CD4-positive, alpha-beta memory T cell (primary cell): Measurements from ENCODE around the gene SPECC1. TPM values are rescaled to one million over a fixed set of nuclear protein-coding genes. Genes with fewer than 3 reads are reported as not detected.
A peak's percentile ranks its signal among the peaks of the same experiment; 100 is the strongest.
"Not testable (repeated sequence)": the region's sequence is repeated elsewhere in the genome, so short reads cannot be mapped to it uniquely, and the experiment has no call there.

Experiments used
- CTCF ChIA-PET: fragments of 350-600 bp; sonication (Branson Sonifier 250); formaldehyde crosslinking; loops from one replicate; lab custom pipeline; 2021; ENCODE audit warnings: inconsistent platforms; ENCODE audit not compliant: partially characterized antibody; lab: Charles Lee
- POLR2A ChIA-PET: fragments of 350-600 bp; sonication (Branson Sonifier 250); formaldehyde crosslinking; loops from one replicate; lab custom pipeline; 2021; ENCODE audit not compliant: partially characterized antibody; lab: Charles Lee
- DNase-seq, 5 donors: peaks; one replicate each; pipeline versions ENCODE4 v3.0.0 to v3.0.0-alpha.2; 2020 to 2022; ENCODE audit warnings: mixed read lengths in 1 of 5
- H3K27ac ChIP-seq: one replicate; pipeline ENCODE4 v1.7.0; 2013; ENCODE audit warnings: low read depth, low read length
- H3K27me3 ChIP-seq: 2 replicates; pipeline ENCODE4 v1.7.0; 2013; ENCODE audit warnings: mild to moderate bottlenecking, low read length, moderate library complexity; ENCODE audit not compliant: insufficient read depth
- H3K36me3 ChIP-seq: 2 replicates; pipeline ENCODE4 v1.7.0; 2013; ENCODE audit warnings: mild to moderate bottlenecking, low read length, moderate library complexity; ENCODE audit not compliant: insufficient read depth
- H3K4me1 ChIP-seq: 2 replicates; pipeline ENCODE4 v1.7.0; 2013; ENCODE audit warnings: mild to moderate bottlenecking, low read length, moderate library complexity; ENCODE audit not compliant: insufficient read depth
- H3K4me3 ChIP-seq, 2 donors: one replicate each; pipeline ENCODE4 v1.7.0; 2013; ENCODE audit warnings: low read length in 2 of 2, mild to moderate bottlenecking in 1 of 2
- H3K9me3 ChIP-seq, 2 donors: one replicate each; pipeline ENCODE4 v1.7.0; 2013; ENCODE audit warnings: low read length in 2 of 2, control low read depth in 1 of 2; ENCODE audit not compliant: control insufficient read depth in 1 of 2
- H3K27ac Mint-ChIP-seq, 7 donors: one replicate each; pipeline ENCODE4 v1.8.0; 2020 to 2021; ENCODE audit warnings: mixed read lengths in 7 of 7, mild to moderate bottlenecking in 6 of 7, inconsistent platforms in 3 of 7, moderate library complexity in 3 of 7
- H3K27me3 Mint-ChIP-seq, 2 donors: one replicate each; pipeline ENCODE4 v1.8.0; 2020 to 2021; ENCODE audit warnings: mixed read lengths in 2 of 2
- H3K36me3 Mint-ChIP-seq, 2 donors: one replicate each; pipeline ENCODE4 v1.8.0; 2020 to 2021; ENCODE audit warnings: mixed read lengths in 2 of 2, inconsistent platforms in 1 of 2, mild to moderate bottlenecking in 1 of 2
- H3K4me1 Mint-ChIP-seq, 4 donors: one replicate each; pipeline ENCODE4 v1.8.0; 2020 to 2021; ENCODE audit warnings: mixed read lengths in 4 of 4, mild to moderate bottlenecking in 1 of 4
- H3K4me3 Mint-ChIP-seq, 8 donors: one replicate each; pipeline ENCODE4 v1.8.0; 2020 to 2021; ENCODE audit warnings: mixed read lengths in 8 of 8, mild to moderate bottlenecking in 7 of 8, moderate library complexity in 6 of 8, inconsistent platforms in 3 of 8
- H3K9me3 Mint-ChIP-seq, 8 donors: one replicate each; pipeline ENCODE4 v1.8.0; 2020 to 2021; ENCODE audit warnings: mixed read lengths in 8 of 8, mild to moderate bottlenecking in 5 of 8, inconsistent platforms in 3 of 8, moderate library complexity in 1 of 8
- intact Hi-C: fragments of 100-400 bp; cut with micrococcal nuclease; formaldehyde crosslinking; loops from one replicate; pipeline ENCODE4 v1.15.1; 2023
- polyA plus RNA-seq, 2 donors: library from polyadenylated mRNA; unstranded; fragments of 300-500 nt; fragmentation: Illumina TruSeq; gene quantifications; one replicate each; pipeline ENCODE4 v1.2.3, GENCODE V29; 2021
- total RNA-seq, 2 experiments: library from RNA; stranded (reverse); gene quantifications; one replicate each; pipeline ENCODE4 v1.2.3, GENCODE V29; 2021

The SPECC1 gene
- total and polyA plus RNA-seq, 4 experiments from 2014 or later, result 1.7 to 13.4 (median 8.7) TPM

- no peaks in the 10 kb centered on the region for H3K27me3 ChIP-seq
- no peaks in the 10 kb centered on the region for H3K9me3 ChIP-seq
- no peaks in the 10 kb centered on the region for H3K4me1 ChIP-seq
- no peak for DNase-seq
- CTCF ChIA-PET, result no interaction called here
- Mint-ChIP-seq H3K27ac (no peak overlapping the region), H3K4me3 (no peak overlapping the region), H3K36me3 (no peaks in the 10 kb centered on the region), H3K9me3 (peaks cover 0 to 2% (median 0%) of the 10 kb centered on the region in 8 donors), H3K27me3 (peaks cover 0 to 1% of the 10 kb centered on the region in 2 donors), H3K4me1 (peaks cover 0 to 3% (median 0%) of the 10 kb centered on the region in 4 donors)
- POLR2A ChIA-PET, result no interaction called here
- intact Hi-C loops, result no loop called here
- H3K36me3 ChIP-seq, result no peaks in the 10 kb centered on the region
- no peak overlapping the region for H3K27ac ChIP-seq
- no peak overlapping the region for H3K4me3 ChIP-seq
Measured at GRCh38 chr17:20189979-20190378, 180.8 kb downstream of the SPECC1 start.

- H3K27me3 ChIP-seq, result no peaks in the 10 kb centered on the region
- no peak overlapping the region for H3K4me3 Mint-ChIP-seq
- peaks cover 0 to 2% (median 0%) of the 10 kb centered on the region in 8 donors for H3K9me3 Mint-ChIP-seq
- ChIA-PET CTCF (no interaction called here), POLR2A (no interaction called here)
- H3K9me3 ChIP-seq, result no peaks in the 10 kb centered on the region
- H3K27me3 Mint-ChIP-seq, result peaks cover 0 to 2% of the 10 kb centered on the region in 2 donors
- intact Hi-C loops, result no loop called here
- H3K36me3 Mint-ChIP-seq, result no peaks in the 10 kb centered on the region
- no peak for DNase-seq
- no peaks in the 10 kb centered on the region for H3K4me1 ChIP-seq
- H3K36me3 ChIP-seq, result no peaks in the 10 kb centered on the region
- no peak overlapping the region for H3K27ac Mint-ChIP-seq
- peaks cover 0 to 3% (median 0%) of the 10 kb centered on the region in 4 donors for H3K4me1 Mint-ChIP-seq
- H3K27ac ChIP-seq, result no peak overlapping the region
- no peak overlapping the region for H3K4me3 ChIP-seq
Measured at GRCh38 chr17:20190605-20191004, 181.4 kb downstream of the SPECC1 start.

- Histone ChIP-seq H3K36me3 (no peaks in the 10 kb centered on the region), H3K9me3 (no peaks in the 10 kb centered on the region), H3K4me1 (no peaks in the 10 kb centered on the region), H3K4me3 (no peak overlapping the region), H3K27ac (no peak overlapping the region), H3K27me3 (no peaks in the 10 kb centered on the region)
- H3K4me3 Mint-ChIP-seq, result no peak overlapping the region
- CTCF ChIA-PET, result no interaction called here
- peaks cover 0 to 2% (median 0%) of the 10 kb centered on the region in 8 donors for H3K9me3 Mint-ChIP-seq
- POLR2A ChIA-PET, result no interaction called here
- no peaks in the 10 kb centered on the region for H3K36me3 Mint-ChIP-seq
- DNase-seq, result no peak
- H3K27me3 Mint-ChIP-seq, result peaks cover 0 to 2% of the 10 kb centered on the region in 2 donors
- no peak overlapping the region for H3K27ac Mint-ChIP-seq
- peaks cover 0 to 3% (median 0%) of the 10 kb centered on the region in 4 donors for H3K4me1 Mint-ChIP-seq
- intact Hi-C loops, result no loop called here
Measured at GRCh38 chr17:20191056-20191455, 181.9 kb downstream of the SPECC1 start.

GRCh38 chr17:20196286-20196685, 187.1 kb downstream of the SPECC1 start:
- H3K4me3 ChIP-seq, H3K27ac ChIP-seq, intact Hi-C loops, H3K9me3 ChIP-seq, H3K4me1 Mint-ChIP-seq, DNase-seq, H3K36me3 Mint-ChIP-seq, H3K4me1 ChIP-seq, H3K27me3 Mint-ChIP-seq, H3K36me3 ChIP-seq, H3K9me3 Mint-ChIP-seq, H3K27me3 ChIP-seq, POLR2A ChIA-PET, H3K4me3 Mint-ChIP-seq: not testable (repeated sequence)
- H3K27ac Mint-ChIP-seq, result peak overlapping the region in 1 of 7 donors; percentile 5
- CTCF ChIA-PET, result interaction anchor here (1.1 kb wide), 1 partner anchor 50 kb away, joined by 3 read pairs; no protein-coding TSS in a partner anchor

GRCh38 chr17:20197272-20197926, 188.2 kb downstream of the SPECC1 start:
- H3K9me3 Mint-ChIP-seq, result peaks cover 0 to 2% (median 0%) of the 10 kb centered on the region in 8 donors
- no peaks in the 10 kb centered on the region for H3K4me1 Mint-ChIP-seq
- Histone ChIP-seq H3K36me3 (no peaks in the 10 kb centered on the region), H3K27me3 (no peaks in the 10 kb centered on the region), H3K9me3 (no peaks in the 10 kb centered on the region), H3K27ac (no peak overlapping the region), H3K4me3 (no peak overlapping the region), H3K4me1 (no peaks in the 10 kb centered on the region)
- ChIA-PET CTCF (no interaction called here), POLR2A (no interaction called here)
- no peak overlapping the region for H3K4me3 Mint-ChIP-seq
- intact Hi-C loops, result no loop called here
- peaks cover 0 to 2% of the 10 kb centered on the region in 2 donors for H3K27me3 Mint-ChIP-seq
- H3K36me3 Mint-ChIP-seq, result no peaks in the 10 kb centered on the region
- no peak overlapping the region for H3K27ac Mint-ChIP-seq
- no peak for DNase-seq

GRCh38 chr17:20200016-20200795, 191.0 kb downstream of the SPECC1 start:
- H3K4me1 ChIP-seq, result no peaks in the 10 kb centered on the region
- Mint-ChIP-seq H3K9me3 (no peaks in the 10 kb centered on the region), H3K4me1 (peaks cover 1 to 7% (median 2%) of the 10 kb centered on the region in 4 donors), H3K27ac (no peak overlapping the region), H3K4me3 (no peak overlapping the region), H3K27me3 (no peaks in the 10 kb centered on the region), H3K36me3 (no peaks in the 10 kb centered on the region)
- ChIA-PET POLR2A (no interaction called here), CTCF (no interaction called here)
- intact Hi-C loops, result no loop called here
- no peak overlapping the region for H3K27ac ChIP-seq
- H3K36me3 ChIP-seq, result no peaks in the 10 kb centered on the region
- H3K4me3 ChIP-seq, result no peak overlapping the region
- no peaks in the 10 kb centered on the region for H3K27me3 ChIP-seq
- no peak for DNase-seq
- no peaks in the 10 kb centered on the region for H3K9me3 ChIP-seq

- Mint-ChIP-seq H3K9me3 (no peaks in the 10 kb centered on the region), H3K27ac (no peak overlapping the region), H3K4me1 (peaks cover 3 to 15% (median 7%) of the 10 kb centered on the region in 4 donors), H3K27me3 (no peaks in the 10 kb centered on the region), H3K4me3 (no peak overlapping the region), H3K36me3 (no peaks in the 10 kb centered on the region)
- POLR2A ChIA-PET, result no interaction called here
- Histone ChIP-seq H3K9me3 (no peaks in the 10 kb centered on the region), H3K27me3 (no peaks in the 10 kb centered on the region), H3K27ac (no peak overlapping the region), H3K36me3 (no peaks in the 10 kb centered on the region), H3K4me1 (no peaks in the 10 kb centered on the region), H3K4me3 (no peak overlapping the region)
- CTCF ChIA-PET, result no interaction called here
- DNase-seq, result no peak
- intact Hi-C loops, result no loop called here
Measured at GRCh38 chr17:20200865-20201458, 191.8 kb downstream of the SPECC1 start.
